DND-41 (cell line): ENCODE data around the gene NOL4L.

Experiments used
- ATAC-seq: fragments of 200-7000 bp; cut with Tn5 transposase; 3 replicates; pipeline ENCODE4 v1.9.1; 2021; ENCODE audit warnings: low read depth; ENCODE audit not compliant: insufficient read depth
- DNase-seq: peaks from one replicate; pipeline ENCODE4 v3.0.0-alpha.2; 2020
- H2AFZ ChIP-seq: 2 replicates; pipeline ENCODE4 v1.6.0; 2012; ENCODE audit warnings: low read depth, low read length
- H3K27ac ChIP-seq: 2 replicates; pipeline ENCODE4 v1.5.1; 2012; ENCODE audit warnings: low read length, inconsistent platforms
- H3K27me3 ChIP-seq: fragments of 200-600 bp; sonication (generic); 2 replicates; pipeline ENCODE4 v1.6.0; 2012; ENCODE audit warnings: low read length, mild to moderate bottlenecking, inconsistent platforms; ENCODE audit not compliant: insufficient read depth, poor library complexity
- H3K36me3 ChIP-seq: 2 replicates; pipeline ENCODE4 v1.5.1; 2012; ENCODE audit warnings: low read length, inconsistent platforms; ENCODE audit not compliant: insufficient read depth
- H3K4me1 ChIP-seq: 2 replicates; pipeline ENCODE4 v1.5.1; 2012; ENCODE audit warnings: mild to moderate bottlenecking, low read length; ENCODE audit not compliant: insufficient read depth
- H3K4me2 ChIP-seq: 2 replicates; pipeline ENCODE4 v1.6.0; 2012; ENCODE audit warnings: mild to moderate bottlenecking, moderate library complexity, low read length, inconsistent platforms; ENCODE audit not compliant: insufficient read depth
- H3K4me3 ChIP-seq, 2 experiments: fragments of 200-600 bp in 1 of 2; shearing (Covaris generic) in 1 of 2; 2 replicates each; pipeline ENCODE4 v1.5.1; 2012 to 2016; ENCODE audit warnings: inconsistent platforms in 2 of 2, low read length in 2 of 2, mild to moderate bottlenecking in 2 of 2, low read depth in 1 of 2, moderate library complexity in 1 of 2
- H3K79me2 ChIP-seq: 2 replicates; pipeline ENCODE4 v1.6.0; 2012; ENCODE audit warnings: low read length, inconsistent platforms; ENCODE audit not compliant: insufficient read depth
- H3K9ac ChIP-seq: 2 replicates; pipeline ENCODE4 v1.6.0; 2012; ENCODE audit warnings: low read depth, mild to moderate bottlenecking, inconsistent platforms, low read length, moderate library complexity
- H3K9me3 ChIP-seq: 2 replicates; pipeline ENCODE4 v1.5.1; 2012; ENCODE audit warnings: low read length, moderate library complexity, mild to moderate bottlenecking, inconsistent platforms; ENCODE audit not compliant: insufficient read depth, severe bottlenecking
- H4K20me1 ChIP-seq: 2 replicates; pipeline ENCODE4 v1.6.0; 2012; ENCODE audit warnings: low read length; ENCODE audit not compliant: insufficient read depth
- EZH2 ChIP-seq: IDR thresholded peaks from 3 replicates; pipeline ENCODE4 v1.6.1; 2012; ENCODE audit warnings: borderline replicate concordance, low read depth, mild to moderate bottlenecking, moderate library complexity, low read length, inconsistent platforms; ENCODE audit not compliant: severe bottlenecking
- TF ChIP-seq, protein P1 (sequence below): IDR thresholded peaks from 2 replicates; pipeline ENCODE4 v1.5.1; 2012; ENCODE audit warnings: borderline replicate concordance, low read length, moderate library complexity, mild to moderate bottlenecking; ENCODE audit not compliant: poor library complexity, severe bottlenecking; ENCODE audit errors: extremely low read depth

NOL4L gene

DNA sequence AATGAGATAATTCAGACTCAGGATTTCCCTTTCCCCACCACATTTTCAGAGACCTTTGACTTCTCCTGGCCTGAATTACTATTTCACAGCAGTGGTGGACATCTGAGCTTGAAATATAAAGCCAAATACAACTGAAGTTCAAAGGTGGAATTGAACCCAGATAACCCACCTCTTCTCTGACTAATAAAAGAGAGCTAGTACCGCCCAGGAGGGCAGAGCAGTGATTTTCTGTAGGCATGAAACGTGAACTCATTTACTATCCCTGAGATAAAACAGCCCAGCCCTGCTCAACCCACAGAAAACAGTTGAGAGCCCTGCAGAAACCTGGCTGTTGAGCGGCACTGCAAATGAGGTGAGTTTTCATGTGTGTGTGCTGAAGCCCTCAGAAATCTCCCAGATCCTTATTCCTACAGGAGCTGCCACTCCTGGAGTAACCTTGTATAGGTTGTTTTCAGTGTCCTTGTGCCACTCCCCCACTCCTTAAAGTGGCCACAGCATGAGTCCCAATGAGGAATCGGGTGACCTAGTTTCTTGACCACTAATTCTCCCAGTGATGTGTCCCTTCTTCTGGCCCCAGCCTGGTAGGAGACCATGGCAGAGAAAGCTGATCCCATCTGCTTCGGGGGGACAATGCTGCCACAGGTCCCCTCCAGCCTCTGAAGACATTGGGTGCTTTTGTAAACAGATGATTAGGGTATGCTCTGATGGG, 99.2 kb downstream of the NOL4L start:
- Histone ChIP-seq H3K4me3 (peak overlapping the region in 1 of 2 experiments; percentile 76; a peak in 1 of 4 replicates), H3K4me1 (peaks cover 40% of the 10 kb centered on the region), H3K79me2 (peaks cover 30% of the 10 kb centered on the region), H3K9me3 (no peaks in the 10 kb centered on the region), H3K36me3 (peaks cover 7% of the 10 kb centered on the region; the same call in 1 of the 2 replicates), H3K4me2 (peak overlapping the region; percentile 97), H3K9ac (peak overlapping the region; percentile 96), H4K20me1 (peaks cover 19% of the 10 kb centered on the region), H2AFZ (peak overlapping the region; percentile 54; the same call in 1 of the 2 replicates), H3K27ac (peak overlapping the region; percentile 95), H3K27me3 (no peaks in the 10 kb centered on the region)
- no peak for TF ChIP-seq EZH2
- TF ChIP-seq, protein P1, sequence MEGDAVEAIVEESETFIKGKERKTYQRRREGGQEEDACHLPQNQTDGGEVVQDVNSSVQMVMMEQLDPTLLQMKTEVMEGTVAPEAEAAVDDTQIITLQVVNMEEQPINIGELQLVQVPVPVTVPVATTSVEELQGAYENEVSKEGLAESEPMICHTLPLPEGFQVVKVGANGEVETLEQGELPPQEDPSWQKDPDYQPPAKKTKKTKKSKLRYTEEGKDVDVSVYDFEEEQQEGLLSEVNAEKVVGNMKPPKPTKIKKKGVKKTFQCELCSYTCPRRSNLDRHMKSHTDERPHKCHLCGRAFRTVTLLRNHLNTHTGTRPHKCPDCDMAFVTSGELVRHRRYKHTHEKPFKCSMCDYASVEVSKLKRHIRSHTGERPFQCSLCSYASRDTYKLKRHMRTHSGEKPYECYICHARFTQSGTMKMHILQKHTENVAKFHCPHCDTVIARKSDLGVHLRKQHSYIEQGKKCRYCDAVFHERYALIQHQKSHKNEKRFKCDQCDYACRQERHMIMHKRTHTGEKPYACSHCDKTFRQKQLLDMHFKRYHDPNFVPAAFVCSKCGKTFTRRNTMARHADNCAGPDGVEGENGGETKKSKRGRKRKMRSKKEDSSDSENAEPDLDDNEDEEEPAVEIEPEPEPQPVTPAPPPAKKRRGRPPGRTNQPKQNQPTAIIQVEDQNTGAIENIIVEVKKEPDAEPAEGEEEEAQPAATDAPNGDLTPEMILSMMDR = no peak
- no peak for ATAC-seq
- no peak for DNase-seq

DNA sequence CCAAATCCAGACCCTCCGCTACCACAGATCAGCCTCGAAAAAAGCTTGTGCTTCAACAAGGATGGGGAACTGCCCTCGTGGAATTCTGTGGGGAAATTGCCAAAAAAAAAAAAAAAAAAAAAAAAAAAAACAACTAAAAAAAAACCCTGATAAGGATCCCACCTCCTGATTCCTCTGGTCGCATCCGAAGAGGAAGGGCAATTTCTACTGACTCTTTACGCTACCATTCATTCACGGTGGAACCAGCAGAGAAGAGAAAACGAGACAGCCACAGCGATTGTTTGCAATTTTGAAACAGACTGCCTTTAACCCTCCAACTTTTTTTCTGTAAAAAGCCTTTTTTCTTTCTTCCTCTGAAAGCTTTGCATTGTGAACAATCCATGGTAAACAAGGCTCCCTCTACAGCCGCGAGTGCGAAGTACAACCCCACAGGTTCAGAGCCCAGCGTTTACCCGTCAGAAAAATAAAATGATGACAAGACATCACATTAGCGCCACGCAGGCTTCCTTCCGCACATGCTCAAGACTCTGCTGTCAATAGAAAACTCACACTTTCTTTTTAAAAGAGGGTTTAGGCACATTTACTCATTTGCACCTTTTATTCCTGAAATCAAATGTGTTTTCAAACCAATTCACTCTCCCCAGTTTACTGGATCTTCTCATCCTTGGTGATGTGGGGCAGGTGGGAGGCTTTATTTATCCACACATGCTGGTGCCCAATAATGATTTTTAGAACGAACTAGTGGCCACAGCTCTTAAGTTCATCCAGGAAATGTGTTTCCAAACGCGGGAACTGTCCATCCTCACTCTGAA, 100.0 kb downstream of the NOL4L start:
- Histone ChIP-seq H3K4me2 (peak overlapping the region; percentile 97), H2AFZ (peak overlapping the region; percentile 77), H3K4me1 (peaks cover 45% of the 10 kb centered on the region), H4K20me1 (peaks cover 26% of the 10 kb centered on the region), H3K27me3 (no peaks in the 10 kb centered on the region), H3K9ac (peak overlapping the region; percentile 96), H3K4me3 (peak overlapping the region; percentile 48 to 76; a peak in 3 of 4 replicates), H3K79me2 (peaks cover 37% of the 10 kb centered on the region), H3K36me3 (peaks cover 13% of the 10 kb centered on the region; the same call in 1 of the 2 replicates), H3K27ac (peak overlapping the region; percentile 95), H3K9me3 (no peaks in the 10 kb centered on the region)
- TF ChIP-seq EZH2 = no peak
- TF ChIP-seq, protein P1 = peak; percentile 97
- ATAC-seq (peak; percentile 63), DNase-seq (peak; percentile 91)

DNA sequence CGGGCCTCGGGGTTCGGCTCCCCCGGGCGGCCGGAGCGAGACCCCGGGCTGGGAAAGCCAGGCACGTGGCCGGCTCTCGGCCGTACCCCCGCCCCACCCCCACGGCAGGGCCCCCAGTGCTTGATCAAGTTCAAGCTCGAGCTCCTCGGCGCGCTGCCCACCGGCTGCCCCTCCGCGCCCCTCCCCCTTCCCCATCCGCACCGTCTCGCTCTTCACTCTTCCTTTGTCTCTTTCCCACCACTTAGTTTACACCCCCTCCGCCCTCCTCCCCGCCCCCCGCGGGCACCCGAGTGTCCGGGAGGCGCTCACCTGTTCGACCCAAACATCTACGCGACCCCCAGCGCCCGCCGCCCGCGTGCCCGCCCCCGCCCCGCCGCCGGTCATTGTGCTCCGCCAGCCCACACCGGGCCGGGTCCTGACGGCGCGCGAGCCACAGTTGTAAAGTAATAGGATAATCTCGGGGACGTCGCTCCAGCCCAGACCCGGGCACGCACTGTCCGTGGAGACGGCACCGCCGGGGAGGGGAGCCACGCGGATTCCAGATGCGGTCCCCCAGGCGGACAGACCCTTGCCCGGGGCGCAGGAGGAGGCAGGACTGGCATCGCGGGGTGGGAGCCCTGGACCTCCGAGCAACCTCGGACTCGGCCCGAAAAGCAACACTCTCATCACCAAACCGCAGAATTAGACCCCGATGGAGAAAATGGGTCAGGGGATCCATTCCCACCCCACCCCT, 100.7 kb downstream of the NOL4L start:
- Histone ChIP-seq H3K9me3 (no peaks in the 10 kb centered on the region), H2AFZ (peak overlapping the region; percentile 77), H3K4me1 (peaks cover 45% of the 10 kb centered on the region), H3K9ac (peak overlapping the region; percentile 96), H3K27ac (peak overlapping the region; percentile 95), H4K20me1 (peaks cover 34% of the 10 kb centered on the region), H3K79me2 (peaks cover 45% of the 10 kb centered on the region), H3K27me3 (no peaks in the 10 kb centered on the region), H3K4me3 (peak overlapping the region; percentile 48 to 76), H3K36me3 (peaks cover 13% of the 10 kb centered on the region; the same call in 1 of the 2 replicates), H3K4me2 (peak overlapping the region; percentile 97)
- ATAC-seq = peak; percentile 23
- TF ChIP-seq EZH2 = no peak
- TF ChIP-seq, protein P1 = peak; percentile 13
- DNase-seq = peak; percentile 78
